Upper lobe of right lung (tissue), 1 donor: ENCODE measurements around the gene AXDND1. TPM values are rescaled to one million over a fixed set of nuclear protein-coding genes. Genes with fewer than 3 reads are reported as not detected.
"Not testable (repeated sequence)": the region's sequence is repeated elsewhere in the genome, so short reads cannot be mapped to it uniquely, and the experiment has no call there.

ENCODE experiments used
- ATAC-seq: fragments of 200-7000 bp; cut with Tn5 transposase; one replicate; pipeline ENCODE4 v1.9.1; 2020; ENCODE audit warnings: mild to moderate bottlenecking, moderate library complexity
- DNase-seq: peaks from one replicate; pipeline ENCODE4 v3.0.0-alpha.2; 2020
- H3K27ac ChIP-seq: fragments of 200-600 bp; one replicate; pipeline ENCODE4 v1.8.0; 2022
- H3K27me3 ChIP-seq: fragments of 200-600 bp; one replicate; pipeline ENCODE4 v1.8.0; 2022; ENCODE audit warnings: mild to moderate bottlenecking
- H3K36me3 ChIP-seq: fragments of 200-600 bp; one replicate; pipeline ENCODE4 v1.8.0; 2022
- H3K4me1 ChIP-seq: fragments of 200-600 bp; one replicate; pipeline ENCODE4 v1.8.0; 2022
- H3K4me3 ChIP-seq: fragments of 200-600 bp; one replicate; pipeline ENCODE4 v1.8.0; 2022; ENCODE audit warnings: mild to moderate bottlenecking
- H3K9me3 ChIP-seq: fragments of 200-600 bp; one replicate; pipeline ENCODE4 v1.8.0; 2022
- CTCF ChIP-seq: fragments of 200-600 bp; IDR thresholded peaks from one replicate; pipeline ENCODE4 v1.8.0; 2022; ENCODE audit warnings: antibody characterized with exemption
- intact Hi-C: fragments of 100-400 bp; cut with DNase I; formaldehyde crosslinking; loops from one replicate; pipeline ENCODE4 v1.11.0; 2022
- total RNA-seq: library from RNA; stranded (reverse); fragmentation: NEBNext Ultra II Directional; extraction: Animal tissue kit (Norgen Biotek cat#: 25700); gene quantifications from one replicate; pipeline ENCODE4 v1.2.1, GENCODE V29; 2021
- donor health status: DM: no; HTN: yes; CAD: no; lungs with severe emphysema.

Gene AXDND1
- total RNA-seq, 1 donor from 2014 or later, result not detected

DNA sequence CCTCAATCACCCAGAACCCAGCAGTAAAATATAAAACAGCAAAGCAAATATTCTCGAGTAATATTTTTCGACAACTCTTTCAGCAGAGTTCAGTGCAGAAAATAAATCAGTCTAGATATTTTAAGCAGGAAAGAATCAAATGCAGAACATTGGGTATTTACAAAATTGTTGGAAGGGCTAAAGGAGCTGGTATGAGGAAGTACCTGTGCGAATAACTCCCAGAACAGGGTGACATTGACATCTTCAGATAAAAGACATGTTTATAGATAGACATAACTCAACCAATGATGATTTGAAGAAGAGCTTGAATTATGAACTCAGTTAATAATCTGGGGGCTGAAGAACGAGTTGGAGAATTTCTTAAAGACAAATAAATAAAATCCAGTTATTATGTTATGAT is 6.4 kb downstream of the AXDND1 start:
- ATAC-seq, result no peak
- Histone ChIP-seq H3K4me3 (no peak overlapping the region), H3K4me1 (no peaks in the 10 kb centered on the region), H3K36me3 (no peaks in the 10 kb centered on the region), H3K27ac (no peak overlapping the region), H3K9me3 (no peaks in the 10 kb centered on the region), H3K27me3 (no peaks in the 10 kb centered on the region)
- no peak for TF ChIP-seq CTCF
- intact Hi-C loops, result no loop called here
- DNase-seq, result no peak

GRCh38 chr1:179376223-179376622 is 10.5 kb downstream of the AXDND1 start:
- TF ChIP-seq CTCF, result no peak

GRCh38 chr1:179380299-179380698 is 14.5 kb downstream of the AXDND1 start:
- intact Hi-C loops, result no loop called here
- TF ChIP-seq CTCF, result no peak
- no peaks in the 10 kb centered on the region for H3K9me3 ChIP-seq
- H3K27ac ChIP-seq, result no peak overlapping the region
- ATAC-seq (no peak), DNase-seq (no peak)
- no peaks in the 10 kb centered on the region for H3K27me3 ChIP-seq
- H3K4me3 ChIP-seq, result no peak overlapping the region
- H3K4me1 ChIP-seq, result no peaks in the 10 kb centered on the region
- H3K36me3 ChIP-seq, result no peaks in the 10 kb centered on the region

More at GRCh38 chr1:179376223-179376622, 10.5 kb downstream of the AXDND1 start:
- H3K27me3 ChIP-seq, result no peaks in the 10 kb centered on the region
- H3K4me3 ChIP-seq, result no peak overlapping the region
- H3K36me3 ChIP-seq, result no peaks in the 10 kb centered on the region
- no peak for DNase-seq
- no peaks in the 10 kb centered on the region for H3K4me1 ChIP-seq
- H3K9me3 ChIP-seq, result no peaks in the 10 kb centered on the region
- H3K27ac ChIP-seq, result no peak overlapping the region
- intact Hi-C loops, result no loop called here
- ATAC-seq, result no peak

- Histone ChIP-seq H3K4me3 (no peak overlapping the region), H3K36me3 (no peaks in the 10 kb centered on the region), H3K27ac (no peak overlapping the region), H3K4me1 (no peaks in the 10 kb centered on the region), H3K9me3 (no peaks in the 10 kb centered on the region), H3K27me3 (no peaks in the 10 kb centered on the region)
- DNase-seq, result no peak
- no peak for TF ChIP-seq CTCF
- intact Hi-C loops, result no loop called here
- ATAC-seq, result no peak
These were observed 18.3 kb downstream of the AXDND1 start for GRCh38 chr1:179384027-179384426.

GRCh38 chr1:179385510-179385909 is 19.7 kb downstream of the AXDND1 start:
- Histone ChIP-seq H3K27ac (no peak overlapping the region), H3K36me3 (no peaks in the 10 kb centered on the region), H3K4me1 (no peaks in the 10 kb centered on the region), H3K27me3 (no peaks in the 10 kb centered on the region), H3K9me3 (no peaks in the 10 kb centered on the region), H3K4me3 (no peak overlapping the region)
- no peak for DNase-seq
- no peak for TF ChIP-seq CTCF
- no peak for ATAC-seq
- intact Hi-C loops, result no loop called here

DNA sequence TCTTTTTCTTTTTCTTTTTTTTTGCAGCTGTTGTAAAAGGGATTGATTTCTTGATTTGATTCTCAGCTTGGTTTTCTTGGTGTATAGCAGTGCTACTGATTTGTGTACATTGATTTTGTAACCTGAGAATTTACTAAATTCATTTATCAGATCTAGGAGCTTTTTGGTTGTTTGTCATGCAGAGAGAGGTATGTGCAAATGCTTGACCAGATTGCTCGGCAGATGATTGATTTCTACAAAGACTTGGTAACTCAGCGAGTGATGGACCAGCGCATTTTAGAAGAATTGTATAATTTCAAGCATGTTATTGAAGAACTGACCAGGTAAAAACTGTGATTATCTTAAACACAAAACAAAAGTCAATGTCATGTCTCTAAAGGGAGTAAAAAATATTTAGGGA is 27.9 kb downstream of the AXDND1 start:
- Histone ChIP-seq H3K27me3 (no peaks in the 10 kb centered on the region), H3K36me3 (no peaks in the 10 kb centered on the region), H3K4me3 (no peak overlapping the region), H3K4me1 (no peaks in the 10 kb centered on the region), H3K27ac (no peak overlapping the region), H3K9me3 (no peaks in the 10 kb centered on the region)
- intact Hi-C loops, result no loop called here
- no peak for DNase-seq
- ATAC-seq, result no peak
- TF ChIP-seq CTCF, result no peak

DNA sequence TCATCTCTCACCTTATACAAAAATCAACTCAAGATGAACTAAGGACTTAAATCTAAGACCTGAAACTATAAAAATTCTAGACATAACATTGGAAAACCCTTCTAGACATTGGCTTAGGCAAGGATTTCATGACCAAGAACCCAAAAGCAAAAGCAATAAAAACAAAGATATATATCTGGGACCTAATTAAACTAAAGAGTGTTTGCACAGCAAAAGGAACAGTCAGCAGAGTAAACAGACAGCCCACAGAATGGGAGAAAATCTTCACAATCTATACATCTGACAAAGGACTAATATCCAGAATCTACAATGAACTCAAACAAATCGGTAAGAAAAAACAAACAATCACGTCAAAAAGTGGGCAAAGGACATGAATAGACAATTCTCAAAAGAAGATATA is 33.6 kb downstream of the AXDND1 start:
- ATAC-seq, intact Hi-C loops, H3K27me3 ChIP-seq, H3K4me1 ChIP-seq, H3K4me3 ChIP-seq, DNase-seq, H3K27ac ChIP-seq, H3K36me3 ChIP-seq, H3K9me3 ChIP-seq: not testable (repeated sequence)

DNA sequence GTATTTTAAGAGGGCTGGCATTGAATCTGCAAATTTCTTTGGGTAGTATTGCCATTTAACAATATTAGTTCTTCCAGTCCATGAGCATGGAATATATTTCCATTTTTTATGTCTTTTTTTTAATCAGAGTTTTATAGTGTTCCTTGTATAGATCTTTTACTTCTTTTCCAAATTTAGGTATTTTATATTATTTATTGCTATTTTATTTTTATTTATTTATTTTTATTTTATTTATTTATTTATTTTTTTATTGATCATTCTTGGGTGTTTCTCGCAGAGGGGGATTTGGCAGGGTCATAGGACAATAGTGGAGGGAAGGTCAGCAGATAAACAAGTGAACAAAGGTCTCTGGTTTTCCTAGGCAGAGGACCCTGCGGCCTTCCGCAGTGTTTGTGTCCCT is 52.0 kb downstream of the AXDND1 start:
- H3K4me3 ChIP-seq, ATAC-seq, H3K27ac ChIP-seq, H3K27me3 ChIP-seq, H3K36me3 ChIP-seq, DNase-seq, H3K9me3 ChIP-seq, intact Hi-C loops, H3K4me1 ChIP-seq: not testable (repeated sequence)

GRCh38 chr1:179418706-179419105 is 52.9 kb downstream of the AXDND1 start:
- H3K9me3 ChIP-seq, H3K27ac ChIP-seq, intact Hi-C loops, H3K4me1 ChIP-seq, H3K27me3 ChIP-seq, DNase-seq, ATAC-seq, H3K4me3 ChIP-seq, H3K36me3 ChIP-seq: not testable (repeated sequence)
